Nephron progenitor cell (in vitro differentiated cells): ENCODE results near the gene MMP15.
"Not testable (repeated sequence)": the region's sequence is repeated elsewhere in the genome, so short reads cannot be mapped to it uniquely, and the experiment has no call there.

ENCODE experiments used
- DNase-seq: peaks from one replicate; pipeline ENCODE4 v3.0.0; 2021
- H3K27ac Mint-ChIP-seq: 2 replicates; pipeline ENCODE4 v1.8.0; 2021; ENCODE audit warnings: mild to moderate bottlenecking, moderate library complexity, mixed read lengths
- H3K27me3 Mint-ChIP-seq: 2 replicates; pipeline ENCODE4 v1.8.0; 2021; ENCODE audit warnings: mild to moderate bottlenecking, low read depth, mixed read lengths; ENCODE audit not compliant: poor library complexity
- H3K36me3 Mint-ChIP-seq: 2 replicates; pipeline ENCODE4 v1.8.0; 2021; ENCODE audit warnings: low read depth, mixed read lengths
- H3K4me1 Mint-ChIP-seq: 2 replicates; pipeline ENCODE4 v1.8.0; 2021; ENCODE audit warnings: mixed read lengths
- H3K4me3 Mint-ChIP-seq: 2 replicates; pipeline ENCODE4 v1.8.0; 2021; ENCODE audit warnings: mild to moderate bottlenecking, moderate library complexity, mixed read lengths
- H3K9me3 Mint-ChIP-seq: 2 replicates; pipeline ENCODE4 v1.8.0; 2021; ENCODE audit warnings: mild to moderate bottlenecking, moderate library complexity, mixed read lengths
- CTCF ChIP-seq: fragments of 200-600 bp; sonication (generic); IDR thresholded peaks from 2 replicates; pipeline ENCODE4 v1.5.0; 2021; ENCODE audit warnings: antibody characterized with exemption

The MMP15 gene

GRCh38 chr16:58094791-58095574 lies 69.4 kb downstream of the MMP15 start:
- no peak for DNase-seq
- peaks cover 27% of the 10 kb centered on the region for H3K4me1 Mint-ChIP-seq
- H3K36me3 Mint-ChIP-seq, result no peaks in the 10 kb centered on the region

DNA sequence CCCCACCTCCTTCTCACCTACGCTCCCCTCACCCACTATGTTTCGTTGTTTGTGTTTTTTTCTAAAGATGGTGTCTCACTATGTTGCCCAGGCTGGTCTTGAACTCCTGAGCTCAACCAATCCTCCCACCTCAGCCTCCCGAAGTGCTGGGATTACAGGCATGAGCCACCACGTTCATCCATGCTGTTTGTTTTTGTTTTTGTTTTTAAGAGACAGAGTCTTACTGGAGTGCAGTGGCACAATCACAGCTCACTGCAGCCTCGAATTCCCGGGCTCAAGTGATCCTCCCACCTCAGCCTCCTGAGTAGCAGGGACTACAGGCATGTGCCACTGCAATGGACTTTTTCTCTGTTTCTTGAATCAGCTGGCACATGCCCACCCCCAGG lies 70.0 kb downstream of the MMP15 start:
- not testable (repeated sequence) for H3K9me3 Mint-ChIP-seq, H3K36me3 Mint-ChIP-seq, DNase-seq, H3K4me3 Mint-ChIP-seq, H3K27ac Mint-ChIP-seq
- Mint-ChIP-seq H3K27me3 (peaks cover 12% of the 10 kb centered on the region), H3K4me1 (peaks cover 33% of the 10 kb centered on the region)

More at GRCh38 chr16:58094791-58095574, 69.4 kb downstream of the MMP15 start:
- Mint-ChIP-seq H3K4me3 (no peak overlapping the region), H3K9me3 (no peaks in the 10 kb centered on the region), H3K27ac (no peak overlapping the region), H3K27me3 (peaks cover 12% of the 10 kb centered on the region)
- no peak for TF ChIP-seq CTCF

DNA sequence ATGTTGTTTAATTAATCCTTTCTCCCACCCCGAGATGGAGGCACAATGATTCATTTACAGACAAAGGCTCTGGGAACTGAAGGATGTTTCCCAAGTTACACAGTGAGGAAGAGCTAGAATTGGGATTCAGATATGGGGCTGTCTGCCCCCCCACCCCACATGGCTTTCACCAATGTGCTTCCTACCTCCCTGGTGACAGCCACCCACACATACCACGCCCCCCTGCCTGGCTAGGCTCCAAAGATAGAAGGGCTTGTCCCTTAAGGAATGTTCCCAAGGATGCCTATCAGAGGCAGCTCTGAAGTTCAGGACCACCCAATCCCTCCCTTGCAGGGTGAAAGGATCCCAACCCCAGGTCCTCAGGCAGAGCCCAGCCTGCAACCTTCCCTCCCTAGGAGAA lies 70.7 kb downstream of the MMP15 start:
- Mint-ChIP-seq H3K4me1 (peaks cover 38% of the 10 kb centered on the region), H3K36me3 (no peaks in the 10 kb centered on the region), H3K4me3 (no peak overlapping the region), H3K27ac (peak overlapping the region; percentile 39), H3K27me3 (peaks cover 12% of the 10 kb centered on the region), H3K9me3 (no peaks in the 10 kb centered on the region)
- no peak for DNase-seq
- TF ChIP-seq CTCF, result no peak
